ENCODE results near the gene ANKRD44.

The ANKRD44 gene

DNA sequence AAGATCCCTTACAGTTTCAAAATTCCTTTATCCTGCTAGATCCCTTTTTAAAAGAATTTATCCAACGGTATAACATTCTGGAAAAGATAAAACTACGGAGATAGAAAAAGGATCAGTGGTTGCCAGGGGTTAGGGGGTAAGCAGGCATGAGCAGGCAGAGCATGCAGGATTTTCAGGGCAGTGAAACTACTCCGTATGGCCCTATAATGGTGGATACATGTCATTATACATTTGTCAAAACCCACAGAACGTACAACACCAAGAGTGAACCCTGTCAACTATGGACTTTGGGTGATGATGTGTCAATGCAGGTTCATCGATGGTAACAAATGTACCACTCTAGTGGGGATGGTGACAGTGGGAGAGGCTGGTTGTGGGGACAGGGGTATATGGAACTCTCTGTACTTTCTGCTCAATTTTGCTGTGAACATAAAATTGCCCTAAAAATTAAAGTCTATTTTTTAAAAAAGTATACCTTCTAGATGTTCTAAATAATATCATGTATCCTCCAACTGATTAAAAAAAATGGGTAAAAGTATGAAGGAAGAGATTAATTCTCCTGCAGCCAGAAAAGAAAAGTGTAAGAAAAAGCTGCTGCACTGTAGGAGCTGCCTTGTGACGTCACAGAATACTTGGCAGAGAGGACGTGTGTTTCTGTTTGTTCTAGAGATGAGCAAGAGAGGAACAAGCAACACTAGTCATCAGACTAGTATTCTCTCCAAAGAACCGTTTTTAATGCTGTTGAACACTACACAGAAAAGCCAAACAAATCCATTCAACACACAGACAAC, 23.6 kb downstream of the ANKRD44 start:
- DNase-seq (ENCODE audit: low spot score) = no peak

DNA sequence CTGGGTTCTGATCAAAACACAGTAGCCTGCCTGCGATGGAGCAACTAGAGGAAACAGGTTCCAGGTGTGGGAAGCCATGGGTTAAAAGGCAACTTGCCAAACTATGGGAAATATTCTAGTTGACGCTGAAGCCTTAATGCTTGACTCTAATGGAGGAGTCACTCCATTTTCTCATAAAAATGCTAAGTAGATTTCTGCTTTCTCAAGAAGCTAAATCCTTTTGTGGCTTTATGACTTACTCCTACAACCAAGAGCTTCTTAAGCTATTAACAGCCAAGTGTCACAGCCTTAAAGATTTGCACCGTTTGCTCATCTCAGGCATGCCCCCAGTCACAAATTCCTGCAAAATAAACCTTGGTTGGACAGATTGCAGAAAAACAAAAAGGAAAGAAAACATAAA, 25.2 kb downstream of the ANKRD44 start:
- DNase-seq (ENCODE audit: low spot score) = no peak

DNA sequence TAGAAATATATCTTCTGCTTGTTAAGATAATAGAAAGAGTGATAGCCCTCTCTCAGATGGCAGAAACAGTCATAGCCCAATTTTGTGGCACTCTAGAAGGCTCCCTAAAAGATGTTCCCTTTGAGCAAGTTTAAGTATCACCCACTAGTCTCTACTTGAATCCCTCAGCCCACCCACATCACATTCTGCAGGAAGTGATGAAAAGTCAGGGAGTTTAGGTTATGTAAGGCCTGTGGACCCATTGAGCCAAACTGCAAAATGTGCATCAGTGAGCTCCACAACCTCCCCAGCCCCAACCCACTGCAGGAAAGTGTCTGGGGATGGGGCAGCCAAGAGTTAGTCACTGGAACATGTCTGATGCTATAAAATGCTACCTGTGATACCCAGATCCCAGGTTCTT, 25.6 kb downstream of the ANKRD44 start:
- DNase-seq (ENCODE audit: low spot score) = no peak

GRCh38 chr2:197281421-197281820, 29.2 kb downstream of the ANKRD44 start:
- DNase-seq (ENCODE audit: low spot score) = no peak

DNA sequence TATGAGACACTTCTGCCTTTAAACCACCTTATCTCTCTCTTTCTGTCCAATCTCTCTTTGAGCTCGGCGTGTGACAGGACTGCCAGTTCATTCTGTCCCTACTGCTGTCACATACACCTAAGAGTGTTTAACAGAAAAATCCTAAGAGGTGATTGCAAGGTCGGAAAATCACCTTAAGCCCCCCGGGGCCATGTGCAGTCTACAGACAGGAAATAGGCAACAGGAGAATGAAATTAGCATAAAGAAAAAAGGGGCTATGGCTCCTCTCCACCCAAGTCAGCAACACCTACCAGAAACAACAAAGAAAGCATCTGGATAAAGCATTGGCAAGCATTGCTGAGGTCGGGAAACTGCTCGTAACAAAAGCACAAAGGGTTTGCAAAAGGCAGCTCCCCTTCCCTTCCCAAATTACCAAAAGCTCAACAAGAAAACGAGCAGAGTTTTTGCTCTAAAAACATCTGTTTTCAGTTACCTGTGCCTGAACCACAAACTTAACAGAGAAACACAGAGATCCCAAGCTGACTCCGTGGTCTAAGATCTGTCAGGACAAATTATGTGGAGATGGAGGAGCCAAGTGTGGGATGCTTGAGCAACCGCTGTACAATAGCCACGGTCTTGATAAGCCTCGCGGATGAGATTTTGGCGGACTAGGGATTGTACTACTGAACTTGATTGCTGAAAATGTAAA, 30.4 kb downstream of the ANKRD44 start:
- DNase-seq (ENCODE audit: low spot score) = no peak

DNA sequence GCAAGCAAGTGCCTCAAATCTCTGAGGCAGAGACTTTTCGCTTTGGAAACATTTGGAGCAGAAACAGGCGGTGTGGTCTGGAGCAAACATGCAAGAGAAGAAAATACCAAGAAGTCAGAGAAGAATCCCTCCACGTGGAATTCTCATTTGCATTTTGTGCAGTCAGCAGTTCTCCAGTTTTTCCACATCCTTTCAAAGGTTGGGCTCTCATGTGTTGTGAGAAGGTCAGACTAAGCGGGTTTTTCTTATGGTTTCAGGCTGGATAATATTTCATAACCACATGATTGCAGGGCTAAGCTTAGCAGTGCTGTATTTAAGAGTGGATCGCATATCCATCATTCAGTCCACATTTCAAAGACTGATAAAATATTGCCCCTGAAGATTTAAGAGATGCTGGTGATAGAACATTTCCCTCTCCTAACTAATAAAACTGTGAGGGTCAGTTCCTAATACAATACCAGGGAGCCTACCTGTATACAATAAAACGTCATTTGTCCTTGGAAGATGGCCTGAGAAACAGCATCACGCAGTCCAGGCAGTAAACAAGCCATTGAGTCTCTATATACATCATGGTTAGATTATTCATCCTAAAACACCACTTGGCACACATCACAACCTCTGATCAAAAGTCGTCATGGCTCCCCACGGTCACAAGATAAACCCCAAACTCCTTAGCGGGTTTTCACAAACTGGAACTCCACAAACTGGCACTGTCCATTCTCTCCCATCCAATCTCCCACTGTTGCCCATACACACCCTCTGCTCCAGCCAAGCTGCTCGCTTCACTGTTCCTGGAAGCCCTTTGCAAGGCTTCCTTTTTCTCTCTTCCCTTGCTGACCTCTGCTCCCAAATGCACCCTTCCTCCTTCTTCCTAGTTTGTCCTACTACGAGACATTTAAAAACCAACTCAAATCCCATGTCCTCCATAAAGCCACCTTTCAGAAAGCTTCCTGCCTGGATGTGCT, 31.5 kb downstream of the ANKRD44 start:
- no peak for DNase-seq (ENCODE audit: low spot score)

GRCh38 chr2:197277794-197278193, 32.8 kb downstream of the ANKRD44 start:
- no peak for DNase-seq (ENCODE audit: low spot score)

DNA sequence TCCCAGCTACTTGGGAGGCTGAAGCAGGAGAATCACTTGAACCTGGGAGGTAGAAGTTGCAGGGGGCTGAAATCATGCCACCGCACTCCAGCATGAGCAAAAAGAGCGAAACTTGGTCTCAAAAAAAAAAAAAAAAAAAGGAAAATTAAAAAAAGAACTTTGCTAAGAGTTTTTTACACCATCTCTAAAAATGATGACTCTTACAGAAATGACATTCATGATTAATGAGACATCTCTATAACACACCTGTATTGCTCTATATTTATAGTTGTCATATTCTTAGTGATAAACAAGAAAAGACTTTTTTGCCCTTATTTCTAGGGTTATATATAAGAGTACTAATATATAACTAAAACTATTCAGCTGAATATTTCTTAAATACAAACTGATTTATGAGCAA, 34.4 kb downstream of the ANKRD44 start:
- DNase-seq (ENCODE audit: low spot score) = no peak

GRCh38 chr2:197274937-197275336, 35.6 kb downstream of the ANKRD44 start:
- no peak for DNase-seq (ENCODE audit: low spot score)

- DNase-seq (ENCODE audit: low spot score) = no peak
Observed at GRCh38 chr2:197274349-197274748, 36.2 kb downstream of the ANKRD44 start.

DNA sequence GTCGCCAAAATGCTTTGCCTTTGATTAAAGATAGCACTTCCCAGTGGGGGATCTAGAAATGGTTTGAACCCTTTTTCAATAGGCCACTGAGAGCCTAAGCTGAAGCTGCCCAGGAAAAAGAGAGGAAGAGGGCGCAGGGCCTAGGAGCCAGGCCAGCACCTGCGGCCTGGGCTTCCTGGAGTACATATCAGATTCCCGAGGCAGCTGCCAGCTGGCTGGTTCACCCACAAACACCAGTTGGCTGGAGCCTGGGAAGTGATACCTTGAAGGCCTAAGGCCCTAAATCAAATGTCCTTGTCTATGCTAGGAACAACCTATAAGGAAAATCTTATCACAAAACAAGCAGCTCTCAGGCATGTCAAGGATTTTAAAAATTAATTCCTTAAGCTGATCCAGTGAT, 37.1 kb downstream of the ANKRD44 start:
- no peak for DNase-seq (ENCODE audit: low spot score)

- DNase-seq (ENCODE audit: low spot score) = no peak
Observed at GRCh38 chr2:197270601-197271000, 40.0 kb downstream of the ANKRD44 start.

DNA sequence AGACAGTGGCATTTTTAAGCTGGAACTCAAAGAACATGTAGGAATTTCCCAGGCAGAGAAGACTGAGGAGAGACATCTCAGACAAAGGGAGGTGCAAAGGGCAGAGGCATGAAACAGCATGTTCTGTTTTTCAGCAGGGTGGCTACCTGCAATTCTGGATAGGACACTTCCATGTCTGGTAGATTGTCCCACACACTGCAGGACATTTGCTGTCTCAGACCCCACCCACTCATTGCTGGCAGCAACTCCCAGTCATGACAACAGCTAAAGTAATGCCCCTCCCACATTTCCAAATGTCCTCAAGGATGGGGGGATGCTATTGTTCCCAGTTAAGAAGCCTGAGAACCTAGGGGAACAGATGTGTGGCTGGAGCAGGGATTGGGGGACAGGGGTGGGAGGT, 40.8 kb downstream of the ANKRD44 start:
- no peak for DNase-seq (ENCODE audit: low spot score)

GRCh38 chr2:197268786-197269584, 41.6 kb downstream of the ANKRD44 start:
- no peak for DNase-seq (ENCODE audit: low spot score)

GRCh38 chr2:197266477-197266876, 44.1 kb downstream of the ANKRD44 start:
- DNase-seq (ENCODE audit: low spot score) = no peak

GRCh38 chr2:197265924-197266323, 44.7 kb downstream of the ANKRD44 start:
- DNase-seq (ENCODE audit: low spot score) = no peak

DNA sequence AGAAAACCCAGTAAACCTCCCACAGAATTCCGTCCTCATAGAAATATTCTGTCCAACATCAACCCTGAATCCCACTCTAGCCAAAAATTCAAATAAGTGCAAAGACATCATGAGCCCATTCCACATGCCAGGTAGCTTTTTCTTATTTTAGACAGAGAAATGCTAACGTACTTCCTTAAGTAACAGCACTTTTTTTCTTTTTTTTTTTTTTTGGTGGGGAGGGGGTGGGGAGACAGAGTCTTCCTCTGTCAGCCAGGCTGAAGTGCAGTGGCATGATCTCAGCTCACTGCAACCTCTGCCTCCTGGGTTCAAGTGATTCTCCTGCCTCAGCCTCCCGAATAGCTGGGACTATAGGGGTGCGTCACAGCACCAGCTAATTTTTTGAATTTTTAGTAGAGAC, 45.5 kb downstream of the ANKRD44 start:
- no peak for DNase-seq (ENCODE audit: low spot score)

- no peak for DNase-seq (ENCODE audit: low spot score)
Observed at GRCh38 chr2:197264332-197264731, 46.2 kb downstream of the ANKRD44 start.

DNA sequence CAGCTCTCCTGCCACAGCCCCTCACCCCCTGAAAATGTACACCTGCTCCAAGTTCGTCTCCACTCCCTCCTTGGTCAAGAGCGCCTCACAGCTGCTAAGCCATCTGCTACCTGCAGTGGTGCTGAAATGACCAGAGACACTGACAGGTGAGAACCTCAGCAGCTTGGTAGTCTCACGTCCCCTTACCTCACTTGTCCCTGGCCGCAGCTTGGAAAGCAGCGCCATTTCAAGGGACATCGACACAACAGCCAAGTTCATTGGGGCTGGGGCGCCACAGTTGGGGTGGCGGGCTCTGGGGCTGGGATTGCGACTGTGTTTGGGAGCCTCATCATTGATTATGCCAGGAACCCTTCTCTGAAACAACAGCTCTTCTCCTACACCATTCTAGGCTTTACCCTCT, 47.5 kb downstream of the ANKRD44 start:
- DNase-seq (ENCODE audit: low spot score) = no peak

DNA sequence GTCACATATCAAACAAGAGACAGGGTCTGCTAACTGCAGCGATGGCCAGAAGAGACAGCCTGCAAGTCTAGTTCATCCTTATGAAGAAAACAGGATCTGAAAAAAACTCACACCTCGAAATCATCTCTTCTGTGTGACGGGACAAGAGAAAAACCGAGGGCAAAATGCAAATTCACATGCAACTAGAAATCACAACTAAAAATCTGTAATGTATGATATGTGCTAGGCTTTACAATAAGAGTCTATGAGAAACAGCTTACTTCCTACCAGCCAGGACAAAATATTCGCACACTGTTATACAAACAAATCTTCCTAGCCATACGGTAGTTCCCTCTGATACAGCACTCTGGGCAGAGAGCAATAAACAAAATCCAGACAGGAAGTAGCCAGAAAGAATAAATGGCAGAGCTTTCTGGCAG, 48.8 kb downstream of the ANKRD44 start:
- no peak for DNase-seq (ENCODE audit: low spot score)

DNA sequence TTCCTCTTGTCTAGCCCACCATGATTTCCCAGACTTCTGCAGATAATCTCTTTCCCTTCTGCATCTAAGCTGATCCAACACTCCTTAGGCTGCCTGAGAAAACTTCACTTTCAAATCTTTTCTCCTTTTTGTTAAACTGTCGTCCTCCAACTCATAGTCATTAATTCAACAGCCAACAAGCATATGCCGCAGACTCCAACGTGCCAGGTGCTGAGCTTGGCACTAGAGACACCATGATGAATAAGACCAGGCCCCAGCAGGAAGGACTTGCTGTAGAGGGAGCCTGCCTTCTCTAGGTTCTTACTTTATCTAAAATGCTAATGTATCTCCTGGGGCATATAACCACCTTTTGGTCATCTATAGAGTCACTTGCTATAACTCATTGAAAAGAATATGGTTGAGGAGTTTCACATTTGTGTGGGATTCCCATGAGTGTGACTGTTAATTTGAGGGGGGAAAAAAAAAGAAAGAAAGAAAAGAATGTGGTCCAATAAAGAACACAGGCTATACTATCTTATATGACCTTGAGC, 51.0 kb downstream of the ANKRD44 start:
- no peak for DNase-seq (ENCODE audit: low spot score)

Data from hematopoietic multipotent progenitor cell treated with erythropoietin and hydrocortisone succinate and interleukin-3 and kit ligand, for 17 days (in vitro differentiated cells).